ENCODE measurements around the gene SETDB2.

DNA sequence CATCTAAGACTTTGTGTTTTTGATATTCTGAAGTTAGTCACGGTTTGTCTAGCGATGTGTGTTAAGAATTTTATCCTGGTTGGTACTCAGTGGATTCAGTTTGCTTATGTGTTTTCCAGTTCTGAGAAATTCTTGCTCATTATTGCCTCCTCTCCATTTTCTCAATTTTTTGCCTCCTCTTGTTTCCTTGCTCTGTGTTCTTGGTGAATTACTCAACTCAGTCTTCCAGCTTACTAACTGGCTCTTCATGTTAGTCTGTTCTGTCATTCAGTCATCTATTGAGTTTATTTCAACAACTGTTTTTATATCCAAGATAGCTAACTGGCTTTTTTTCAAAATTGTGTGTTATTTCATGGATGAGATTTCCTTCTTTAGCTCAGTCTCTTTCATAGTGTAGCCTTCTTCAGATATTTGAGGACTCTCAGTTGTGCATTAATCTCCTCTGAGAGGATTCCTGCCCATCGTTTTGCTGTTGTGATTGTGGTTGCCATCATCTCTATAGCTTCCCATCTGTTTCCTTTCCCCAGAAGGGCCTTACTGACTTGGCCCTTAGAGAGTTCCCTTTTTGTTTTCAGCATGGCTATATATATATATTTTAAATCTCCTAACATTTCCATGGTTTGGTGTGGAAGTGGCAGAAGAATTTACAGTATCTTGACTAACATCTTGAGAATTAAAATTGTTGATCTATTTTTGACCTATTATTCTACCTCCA, 6.2 kb downstream of the SETDB2 start:
- TF ChIP-seq, protein P1, sequence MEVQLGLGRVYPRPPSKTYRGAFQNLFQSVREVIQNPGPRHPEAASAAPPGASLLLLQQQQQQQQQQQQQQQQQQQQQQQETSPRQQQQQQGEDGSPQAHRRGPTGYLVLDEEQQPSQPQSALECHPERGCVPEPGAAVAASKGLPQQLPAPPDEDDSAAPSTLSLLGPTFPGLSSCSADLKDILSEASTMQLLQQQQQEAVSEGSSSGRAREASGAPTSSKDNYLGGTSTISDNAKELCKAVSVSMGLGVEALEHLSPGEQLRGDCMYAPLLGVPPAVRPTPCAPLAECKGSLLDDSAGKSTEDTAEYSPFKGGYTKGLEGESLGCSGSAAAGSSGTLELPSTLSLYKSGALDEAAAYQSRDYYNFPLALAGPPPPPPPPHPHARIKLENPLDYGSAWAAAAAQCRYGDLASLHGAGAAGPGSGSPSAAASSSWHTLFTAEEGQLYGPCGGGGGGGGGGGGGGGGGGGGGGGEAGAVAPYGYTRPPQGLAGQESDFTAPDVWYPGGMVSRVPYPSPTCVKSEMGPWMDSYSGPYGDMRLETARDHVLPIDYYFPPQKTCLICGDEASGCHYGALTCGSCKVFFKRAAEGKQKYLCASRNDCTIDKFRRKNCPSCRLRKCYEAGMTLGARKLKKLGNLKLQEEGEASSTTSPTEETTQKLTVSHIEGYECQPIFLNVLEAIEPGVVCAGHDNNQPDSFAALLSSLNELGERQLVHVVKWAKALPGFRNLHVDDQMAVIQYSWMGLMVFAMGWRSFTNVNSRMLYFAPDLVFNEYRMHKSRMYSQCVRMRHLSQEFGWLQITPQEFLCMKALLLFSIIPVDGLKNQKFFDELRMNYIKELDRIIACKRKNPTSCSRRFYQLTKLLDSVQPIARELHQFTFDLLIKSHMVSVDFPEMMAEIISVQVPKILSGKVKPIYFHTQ (CRISPR knock-in tag; IDR thresholded peaks at IDR 0.05) = no peak
- TF ChIP-seq, protein P2, sequence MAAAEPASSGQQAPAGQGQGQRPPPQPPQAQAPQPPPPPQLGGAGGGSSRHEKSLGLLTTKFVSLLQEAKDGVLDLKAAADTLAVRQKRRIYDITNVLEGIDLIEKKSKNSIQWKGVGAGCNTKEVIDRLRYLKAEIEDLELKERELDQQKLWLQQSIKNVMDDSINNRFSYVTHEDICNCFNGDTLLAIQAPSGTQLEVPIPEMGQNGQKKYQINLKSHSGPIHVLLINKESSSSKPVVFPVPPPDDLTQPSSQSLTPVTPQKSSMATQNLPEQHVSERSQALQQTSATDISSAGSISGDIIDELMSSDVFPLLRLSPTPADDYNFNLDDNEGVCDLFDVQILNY (CRISPR knock-in tag; IDR thresholded peaks at IDR 0.05) = no peak
- TF ChIP-seq, protein P3, sequence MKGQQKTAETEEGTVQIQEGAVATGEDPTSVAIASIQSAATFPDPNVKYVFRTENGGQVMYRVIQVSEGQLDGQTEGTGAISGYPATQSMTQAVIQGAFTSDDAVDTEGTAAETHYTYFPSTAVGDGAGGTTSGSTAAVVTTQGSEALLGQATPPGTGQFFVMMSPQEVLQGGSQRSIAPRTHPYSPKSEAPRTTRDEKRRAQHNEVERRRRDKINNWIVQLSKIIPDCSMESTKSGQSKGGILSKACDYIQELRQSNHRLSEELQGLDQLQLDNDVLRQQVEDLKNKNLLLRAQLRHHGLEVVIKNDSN (CRISPR knock-in tag; IDR thresholded peaks at IDR 0.05) = no peak
- TF ChIP-seq, protein P4, sequence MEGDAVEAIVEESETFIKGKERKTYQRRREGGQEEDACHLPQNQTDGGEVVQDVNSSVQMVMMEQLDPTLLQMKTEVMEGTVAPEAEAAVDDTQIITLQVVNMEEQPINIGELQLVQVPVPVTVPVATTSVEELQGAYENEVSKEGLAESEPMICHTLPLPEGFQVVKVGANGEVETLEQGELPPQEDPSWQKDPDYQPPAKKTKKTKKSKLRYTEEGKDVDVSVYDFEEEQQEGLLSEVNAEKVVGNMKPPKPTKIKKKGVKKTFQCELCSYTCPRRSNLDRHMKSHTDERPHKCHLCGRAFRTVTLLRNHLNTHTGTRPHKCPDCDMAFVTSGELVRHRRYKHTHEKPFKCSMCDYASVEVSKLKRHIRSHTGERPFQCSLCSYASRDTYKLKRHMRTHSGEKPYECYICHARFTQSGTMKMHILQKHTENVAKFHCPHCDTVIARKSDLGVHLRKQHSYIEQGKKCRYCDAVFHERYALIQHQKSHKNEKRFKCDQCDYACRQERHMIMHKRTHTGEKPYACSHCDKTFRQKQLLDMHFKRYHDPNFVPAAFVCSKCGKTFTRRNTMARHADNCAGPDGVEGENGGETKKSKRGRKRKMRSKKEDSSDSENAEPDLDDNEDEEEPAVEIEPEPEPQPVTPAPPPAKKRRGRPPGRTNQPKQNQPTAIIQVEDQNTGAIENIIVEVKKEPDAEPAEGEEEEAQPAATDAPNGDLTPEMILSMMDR (IDR thresholded peaks at IDR 0.05) = no peak
- TF ChIP-seq IRF2 (CRISPR knock-in tag; IDR thresholded peaks at IDR 0.05; ENCODE audit: borderline replicate concordance, low read depth) (no peak), FOXP1 (CRISPR knock-in tag; IDR thresholded peaks at IDR 0.05; ENCODE audit: borderline replicate concordance) (no peak), NFYB (CRISPR knock-in tag; conservative IDR thresholded peaks at IDR 0.05; ENCODE audit: low read depth) (no peak)
- TF ChIP-seq, protein P5, sequence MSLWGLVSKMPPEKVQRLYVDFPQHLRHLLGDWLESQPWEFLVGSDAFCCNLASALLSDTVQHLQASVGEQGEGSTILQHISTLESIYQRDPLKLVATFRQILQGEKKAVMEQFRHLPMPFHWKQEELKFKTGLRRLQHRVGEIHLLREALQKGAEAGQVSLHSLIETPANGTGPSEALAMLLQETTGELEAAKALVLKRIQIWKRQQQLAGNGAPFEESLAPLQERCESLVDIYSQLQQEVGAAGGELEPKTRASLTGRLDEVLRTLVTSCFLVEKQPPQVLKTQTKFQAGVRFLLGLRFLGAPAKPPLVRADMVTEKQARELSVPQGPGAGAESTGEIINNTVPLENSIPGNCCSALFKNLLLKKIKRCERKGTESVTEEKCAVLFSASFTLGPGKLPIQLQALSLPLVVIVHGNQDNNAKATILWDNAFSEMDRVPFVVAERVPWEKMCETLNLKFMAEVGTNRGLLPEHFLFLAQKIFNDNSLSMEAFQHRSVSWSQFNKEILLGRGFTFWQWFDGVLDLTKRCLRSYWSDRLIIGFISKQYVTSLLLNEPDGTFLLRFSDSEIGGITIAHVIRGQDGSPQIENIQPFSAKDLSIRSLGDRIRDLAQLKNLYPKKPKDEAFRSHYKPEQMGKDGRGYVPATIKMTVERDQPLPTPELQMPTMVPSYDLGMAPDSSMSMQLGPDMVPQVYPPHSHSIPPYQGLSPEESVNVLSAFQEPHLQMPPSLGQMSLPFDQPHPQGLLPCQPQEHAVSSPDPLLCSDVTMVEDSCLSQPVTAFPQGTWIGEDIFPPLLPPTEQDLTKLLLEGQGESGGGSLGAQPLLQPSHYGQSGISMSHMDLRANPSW (CRISPR knock-in tag; conservative IDR thresholded peaks at IDR 0.05; ENCODE audit: low read depth) = no peak
- TF ChIP-seq, protein P6, sequence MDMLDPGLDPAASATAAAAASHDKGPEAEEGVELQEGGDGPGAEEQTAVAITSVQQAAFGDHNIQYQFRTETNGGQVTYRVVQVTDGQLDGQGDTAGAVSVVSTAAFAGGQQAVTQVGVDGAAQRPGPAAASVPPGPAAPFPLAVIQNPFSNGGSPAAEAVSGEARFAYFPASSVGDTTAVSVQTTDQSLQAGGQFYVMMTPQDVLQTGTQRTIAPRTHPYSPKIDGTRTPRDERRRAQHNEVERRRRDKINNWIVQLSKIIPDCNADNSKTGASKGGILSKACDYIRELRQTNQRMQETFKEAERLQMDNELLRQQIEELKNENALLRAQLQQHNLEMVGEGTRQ (CRISPR knock-in tag; IDR thresholded peaks at IDR 0.05) = no peak
